ENCODE measurements around the gene RTP1. TPM values are rescaled to one million over a fixed set of nuclear protein-coding genes. Genes with fewer than 3 reads are reported as not detected.

The RTP1 gene
- total RNA-seq, 4 donors from 2014 or later, result not detected

- no peak overlapping the region for H3K27ac ChIP-seq
- H3K4me1 ChIP-seq, result peaks cover 18 to 24% of the 10 kb centered on the region in 2 donors
- H3K9me3 ChIP-seq, result no peaks in the 10 kb centered on the region
- no peaks in the 10 kb centered on the region for H3K27me3 ChIP-seq
- ATAC-seq, result no peak
- no peaks in the 10 kb centered on the region for H3K36me3 ChIP-seq
- H3K4me3 ChIP-seq, result no peak overlapping the region
- DNase-seq, result no peak
- in situ Hi-C loops (cut with MboI; ENCODE audit: low sequenced_read_pairs in 4 of 4), result no loop called here
- TF ChIP-seq POLR2A (IDR thresholded peaks at IDR 0.05), result no peak
- no peak for TF ChIP-seq CTCF (IDR thresholded peaks at IDR 0.05 in 4 of 5, conservative IDR thresholded peaks at IDR 0.05 in 1 of 5)
- intact Hi-C loops (cut with DNase I; ENCODE audit: low total_unique reads), result no loop called here
These were observed 13.4 kb upstream of the RTP1 start for GRCh38 chr3:187183903-187184302.

- no peak for DNase-seq
- H3K9me3 ChIP-seq, result no peaks in the 10 kb centered on the region
- no peak overlapping the region for H3K4me3 ChIP-seq
- TF ChIP-seq CTCF (IDR thresholded peaks at IDR 0.05 in 4 of 5, conservative IDR thresholded peaks at IDR 0.05 in 1 of 5) (no peak), POLR2A (IDR thresholded peaks at IDR 0.05) (no peak)
- peaks cover 18 to 24% of the 10 kb centered on the region in 2 donors for H3K4me1 ChIP-seq
- no peaks in the 10 kb centered on the region for H3K27me3 ChIP-seq
- intact Hi-C loops (cut with DNase I; ENCODE audit: low total_unique reads), result no loop called here
- no peaks in the 10 kb centered on the region for H3K36me3 ChIP-seq
- ATAC-seq, result no peak
- in situ Hi-C loops (cut with MboI; ENCODE audit: low sequenced_read_pairs in 4 of 4), result no loop called here
- peak overlapping the region in 2 of 4 donors; percentile 86 to 93 for H3K27ac ChIP-seq
These were observed 11.5 kb upstream of the RTP1 start for GRCh38 chr3:187185759-187186158.

DNA sequence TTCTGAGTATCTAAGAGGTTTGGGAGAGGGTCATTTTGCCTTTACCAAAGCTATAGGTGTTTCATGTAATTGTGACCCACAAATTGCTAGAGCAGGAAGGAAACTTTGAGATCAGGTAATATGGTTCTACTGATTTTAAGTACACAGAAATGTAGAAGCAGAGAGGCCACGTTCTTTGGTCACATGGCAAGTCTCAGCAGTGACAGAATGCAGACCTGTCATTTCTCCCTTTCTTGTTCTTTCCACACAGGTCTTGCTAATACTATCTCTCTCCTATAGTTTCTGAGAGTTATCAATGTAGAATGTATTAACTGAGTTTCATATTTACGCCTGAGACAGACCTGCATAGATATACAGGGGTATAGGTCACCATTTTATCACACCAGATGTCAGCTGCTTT, 10.9 kb upstream of the RTP1 start:
- Histone ChIP-seq H3K9me3 (no peaks in the 10 kb centered on the region), H3K27ac (peak overlapping the region; percentile 75 to 93 (median 84))
- peak in 1 of 2 donors; percentile 7 for ATAC-seq

GRCh38 chr3:187186801-187187421, 10.4 kb upstream of the RTP1 start:
- intact Hi-C loops (cut with DNase I; ENCODE audit: low total_unique reads), result no loop called here
- Histone ChIP-seq H3K36me3 (no peaks in the 10 kb centered on the region), H3K27ac (peak overlapping the region; percentile 75 to 93 (median 84)), H3K27me3 (no peaks in the 10 kb centered on the region), H3K9me3 (no peaks in the 10 kb centered on the region), H3K4me1 (peaks cover 18 to 24% of the 10 kb centered on the region in 2 donors), H3K4me3 (no peak overlapping the region)
- peak; percentile 98 to 99 for ATAC-seq
- in situ Hi-C loops (cut with MboI; ENCODE audit: low sequenced_read_pairs in 4 of 4), result no loop called here
- TF ChIP-seq POLR2A (IDR thresholded peaks at IDR 0.05) (no peak), CTCF (IDR thresholded peaks at IDR 0.05 in 4 of 5, conservative IDR thresholded peaks at IDR 0.05 in 1 of 5) (no peak)
- DNase-seq, result peak; percentile 74 to 86

More for the DNA sequence above, 10.9 kb upstream of the RTP1 start:
- in situ Hi-C loops (cut with MboI; ENCODE audit: low sequenced_read_pairs in 4 of 4) (no loop called here), intact Hi-C loops (cut with DNase I; ENCODE audit: low total_unique reads) (no loop called here)
- H3K4me3 ChIP-seq, result no peak overlapping the region
- peaks cover 18 to 24% of the 10 kb centered on the region in 2 donors for H3K4me1 ChIP-seq
- H3K36me3 ChIP-seq, result no peaks in the 10 kb centered on the region
- no peak for DNase-seq
- TF ChIP-seq CTCF (IDR thresholded peaks at IDR 0.05 in 4 of 5, conservative IDR thresholded peaks at IDR 0.05 in 1 of 5), result no peak
- no peaks in the 10 kb centered on the region for H3K27me3 ChIP-seq

DNA sequence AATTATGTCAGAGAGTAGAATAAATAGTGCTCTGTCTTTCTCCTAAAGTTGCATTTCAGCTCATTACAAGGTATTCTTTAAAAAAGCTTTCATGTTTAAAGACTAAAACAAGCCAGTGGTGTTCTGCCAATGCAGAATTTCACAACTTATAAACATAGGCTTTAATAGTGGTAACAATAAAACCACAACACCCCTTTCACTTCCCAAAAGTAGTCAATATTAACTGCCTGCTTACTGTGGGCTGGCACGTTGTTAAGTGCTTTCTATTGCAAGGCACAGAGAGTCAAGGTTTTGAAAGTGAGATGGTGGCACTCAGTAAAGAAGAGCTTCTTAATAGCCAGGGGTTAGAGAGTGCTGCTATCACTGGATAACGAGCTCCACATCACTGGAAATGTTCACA, 8.4 kb upstream of the RTP1 start:
- H3K4me3 ChIP-seq, result no peak overlapping the region
- H3K9me3 ChIP-seq, result no peaks in the 10 kb centered on the region
- intact Hi-C loops (cut with DNase I; ENCODE audit: low total_unique reads), result no loop called here
- no peak for ATAC-seq
- in situ Hi-C loops (cut with MboI; ENCODE audit: low sequenced_read_pairs in 4 of 4), result no loop called here
- H3K27ac ChIP-seq, result no peak overlapping the region
- no peak for DNase-seq
- TF ChIP-seq CTCF (IDR thresholded peaks at IDR 0.05 in 4 of 5, conservative IDR thresholded peaks at IDR 0.05 in 1 of 5) (no peak), POLR2A (IDR thresholded peaks at IDR 0.05) (no peak)
- no peaks in the 10 kb centered on the region for H3K36me3 ChIP-seq
- peaks cover 18 to 24% of the 10 kb centered on the region in 2 donors for H3K4me1 ChIP-seq
- H3K27me3 ChIP-seq, result no peaks in the 10 kb centered on the region

Measured in gastrocnemius medialis (tissue), 4 donors.